Adipose tissue (tissue), 3 donors: ENCODE results near the gene ATF3. TPM values are rescaled to one million over a fixed set of nuclear protein-coding genes. Genes with fewer than 3 reads are reported as not detected.
"Not testable (repeated sequence)": the region's sequence is repeated elsewhere in the genome, so short reads cannot be mapped to it uniquely, and the experiment has no call there.

ENCODE experiments used
- H3K27ac ChIP-seq: one replicate; pipeline ENCODE4 v1.5.1; 2013; ENCODE audit warnings: low read depth, low read length
- WGBS, 3 donors: extraction: QIAGEN DNeasy Blood & Tissue Kit; methylation state at CpG; one replicate each; pipeline ENCODE4 v1.1.7; 2013; 5-methylcytosine and 5-hydroxymethylcytosine counted together
- polyA plus RNA-seq, 3 donors: library from polyadenylated mRNA; stranded (reverse); fragments of 200-250 nt; gene quantifications; one replicate each; pipeline ENCODE4 v1.2.3, GENCODE V29; 2013
- donor health status: healthy with polysubstance abuse.
- donor health status: Bipolar disorder and iron deficiency.
- donor health status: healthy.

Gene ATF3
- polyA plus RNA-seq, 3 donors, result 25.5 to 267 (median 76.5) TPM

- H3K27ac ChIP-seq, result not testable (repeated sequence)
- 77 to 92% (median 86%) methylated on average over 2 of the region's 2 CpGs for WGBS, 3 donors
Observed at GRCh38 chr1:212639524-212639923, 31.0 kb downstream of the ATF3 start.

DNA sequence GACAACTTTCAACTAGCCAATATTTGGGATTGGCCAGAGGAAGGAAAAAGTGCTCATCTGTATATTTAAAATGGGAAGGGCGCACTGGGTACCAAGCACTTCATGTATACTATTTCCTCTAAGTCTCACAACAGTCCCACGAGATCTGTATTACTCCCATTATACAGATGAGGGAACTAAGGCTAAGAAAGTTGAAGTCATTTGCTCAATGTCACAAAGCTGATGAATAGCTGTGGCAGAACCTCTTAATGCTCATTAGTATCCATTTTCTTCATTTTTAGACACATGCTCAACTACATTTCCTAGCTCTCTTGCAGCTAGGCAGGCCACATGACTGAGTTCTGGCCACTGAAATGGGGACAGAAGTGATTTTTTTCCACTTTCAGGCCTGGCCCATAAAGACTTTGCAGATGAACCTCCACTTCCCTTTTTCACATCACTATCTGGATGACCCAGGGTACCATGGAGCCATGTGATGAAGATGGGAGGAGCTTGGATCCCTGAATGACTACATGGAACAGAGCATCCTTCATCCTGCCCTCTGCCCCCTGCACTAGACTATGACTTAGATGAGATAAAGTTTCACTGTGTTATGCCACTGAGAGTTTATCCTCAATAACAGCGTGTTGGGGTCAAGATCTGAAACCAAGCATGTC lies 31.8 kb downstream of the ATF3 start:
- no peak overlapping the region for H3K27ac ChIP-seq
- 93 to 99% (median 97%) methylated on average over 3 of the region's 3 CpGs for WGBS, 3 donors

DNA sequence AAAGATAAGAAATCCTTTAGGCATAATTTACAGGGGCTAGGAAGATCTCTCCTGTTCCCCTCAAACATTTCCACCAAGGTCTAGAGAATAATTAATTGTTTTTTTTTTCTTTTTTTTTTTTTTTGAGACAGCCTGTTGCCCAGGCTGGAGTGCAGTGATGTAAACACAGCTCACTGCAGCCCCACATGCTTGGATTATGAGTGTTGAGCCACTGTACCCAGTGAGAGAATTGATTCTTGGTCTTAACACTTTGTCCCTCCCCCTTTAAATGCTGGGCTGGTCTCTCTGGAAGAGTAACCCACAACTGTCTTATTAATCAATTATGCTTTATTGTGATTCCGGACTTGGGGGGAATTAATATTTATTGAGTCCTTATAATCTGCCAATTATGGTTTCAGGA lies 33.4 kb downstream of the ATF3 start:
- 81 to 95% (median 92%) methylated on average over 1 of the region's 1 CpG for WGBS, 3 donors
- no peak overlapping the region for H3K27ac ChIP-seq

DNA sequence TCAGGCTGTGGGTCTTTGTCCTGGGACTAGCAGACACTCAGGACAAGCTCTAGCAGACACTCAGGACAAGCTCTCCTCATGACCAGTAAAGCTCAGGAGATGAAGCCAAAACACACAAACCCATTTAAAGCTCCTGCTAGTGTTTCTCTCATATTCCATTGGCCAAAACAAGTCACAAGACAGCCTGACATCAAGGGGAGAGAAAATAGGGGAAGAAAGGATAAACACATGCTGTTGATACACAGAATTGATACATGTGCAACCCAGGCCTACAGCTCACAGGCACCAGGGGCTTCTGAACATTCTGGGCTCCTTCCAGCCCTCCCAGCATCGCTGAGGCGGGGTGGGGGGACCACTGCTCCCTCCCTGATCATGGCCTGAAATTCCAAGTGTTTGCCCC lies 35.3 kb downstream of the ATF3 start:
- H3K27ac ChIP-seq, result no peak overlapping the region
- whole genome bisulfite sequencing, 3 donors, result 85 to 92% (median 88%) methylated on average over 2 of the region's 2 CpGs

- H3K27ac ChIP-seq, result no peak overlapping the region
- 78 to 88% (median 84%) methylated on average over 6 of the region's 6 CpGs for WGBS, 3 donors
Observed at GRCh38 chr1:212644866-212645545, 36.4 kb downstream of the ATF3 start.

DNA sequence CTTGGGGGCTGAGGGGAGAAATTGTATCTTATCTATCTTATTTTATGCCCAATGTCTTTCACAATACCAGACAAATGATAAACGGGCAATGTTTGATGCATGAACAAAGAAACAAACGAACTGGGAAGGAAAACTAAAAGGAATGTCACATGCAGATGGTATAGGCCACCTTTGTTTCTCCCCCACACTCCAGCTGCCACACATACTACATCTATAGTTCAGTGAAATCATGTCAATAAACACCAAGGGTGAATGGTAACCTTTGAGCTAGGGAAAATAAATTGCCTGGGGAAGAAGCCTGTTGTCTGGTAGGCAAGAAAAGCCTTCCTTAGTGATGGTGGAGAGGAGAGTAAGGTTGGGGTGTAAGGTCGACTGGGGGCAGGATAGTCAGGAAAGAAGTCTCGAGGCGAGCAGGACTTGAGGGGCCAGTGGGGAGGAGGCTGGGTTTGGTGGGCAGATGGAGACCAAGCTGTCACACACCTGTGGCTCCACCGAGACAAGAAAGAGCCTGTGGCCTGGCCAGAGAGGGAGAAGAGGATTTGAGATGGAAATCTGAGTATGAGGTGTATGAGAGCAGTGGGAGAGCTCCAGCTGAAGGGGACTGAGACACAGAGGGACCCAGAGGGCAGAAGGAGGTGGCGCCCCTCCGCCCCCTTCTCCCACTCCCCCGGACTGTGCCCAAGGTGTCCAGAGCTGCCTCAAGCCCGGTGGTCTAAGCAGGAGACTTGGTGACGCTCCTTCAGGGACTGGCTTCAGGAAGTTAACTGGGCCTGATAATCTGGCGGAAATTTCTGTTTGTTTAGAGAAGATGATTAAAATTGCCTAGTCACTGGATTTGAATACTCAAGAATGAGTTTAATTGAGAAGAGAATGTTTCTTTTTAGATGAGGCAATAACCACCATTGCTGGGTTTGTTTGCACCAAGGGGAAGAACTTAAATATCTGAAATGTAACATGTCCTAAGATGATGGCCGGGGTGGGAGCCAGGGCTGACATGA lies 37.3 kb downstream of the ATF3 start:
- H3K27ac ChIP-seq, result no peak overlapping the region
- 68 to 80% (median 73%) methylated on average over 13 of the region's 13 CpGs for WGBS, 3 donors

- no peak overlapping the region for H3K27ac ChIP-seq
- 87 to 92% (median 91%) methylated on average over 19 of the region's 19 CpGs for WGBS, 3 donors
Observed at GRCh38 chr1:212646588-212646987, 38.0 kb downstream of the ATF3 start.

GRCh38 chr1:212647004-212647403 lies 38.4 kb downstream of the ATF3 start:
- no peak overlapping the region for H3K27ac ChIP-seq
- 91 to 95% (median 94%) methylated on average over 11 of the region's 11 CpGs for WGBS, 3 donors

- WGBS, 3 donors, result 82 to 90% (median 84%) methylated on average over 3 of the region's 3 CpGs
- no peak overlapping the region for H3K27ac ChIP-seq
Observed at GRCh38 chr1:212648431-212648830, 39.9 kb downstream of the ATF3 start.

DNA sequence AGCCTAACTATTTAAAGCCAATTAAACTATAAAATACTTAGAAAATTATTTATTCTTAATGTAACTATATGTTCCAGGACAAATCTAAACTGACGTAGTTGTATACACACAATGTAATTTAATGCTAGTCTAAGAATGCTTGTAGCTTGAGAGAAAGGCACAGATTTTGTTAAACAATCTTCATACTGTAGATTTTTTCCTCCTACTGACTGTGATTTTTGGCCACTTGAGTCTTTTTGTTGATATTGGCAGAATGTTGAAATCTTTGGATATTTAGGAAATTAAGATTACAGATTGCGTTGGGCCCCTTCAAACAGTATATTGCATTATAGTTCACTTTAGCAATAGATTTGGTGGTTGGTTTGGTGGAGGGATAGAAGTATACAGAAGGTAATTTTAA lies 40.5 kb downstream of the ATF3 start:
- no peak overlapping the region for H3K27ac ChIP-seq
- WGBS, 3 donors, result 74 to 84% (median 84%) methylated on average over 2 of the region's 2 CpGs

DNA sequence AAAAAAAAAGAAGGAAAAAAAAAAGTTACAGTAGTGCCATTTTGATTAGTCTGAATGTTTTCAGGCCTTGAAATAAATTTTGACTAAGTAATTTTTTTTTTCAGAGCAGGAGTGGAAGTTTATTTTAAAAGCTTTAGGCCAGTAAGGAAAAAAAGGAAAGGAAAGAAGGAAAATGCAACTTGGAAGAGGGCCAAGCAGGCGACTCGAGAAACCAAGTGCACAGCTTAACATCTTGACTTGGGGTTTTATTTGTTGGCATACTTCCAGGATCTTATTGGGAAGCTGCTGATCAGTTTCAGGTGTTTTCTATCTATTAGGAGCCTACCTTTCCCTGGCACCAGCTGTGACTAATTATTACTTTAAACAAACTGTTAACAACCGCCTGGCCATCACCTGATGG lies 41.7 kb downstream of the ATF3 start:
- 14 to 35% (median 32%) methylated on average over 3 of the region's 3 CpGs for WGBS, 3 donors
- no peak overlapping the region for H3K27ac ChIP-seq

- H3K27ac ChIP-seq, result no peak overlapping the region
- 56 to 85% (median 70%) methylated on average over 4 of the region's 4 CpGs for WGBS, 3 donors
Observed at GRCh38 chr1:212651521-212651920, 43.0 kb downstream of the ATF3 start.

DNA sequence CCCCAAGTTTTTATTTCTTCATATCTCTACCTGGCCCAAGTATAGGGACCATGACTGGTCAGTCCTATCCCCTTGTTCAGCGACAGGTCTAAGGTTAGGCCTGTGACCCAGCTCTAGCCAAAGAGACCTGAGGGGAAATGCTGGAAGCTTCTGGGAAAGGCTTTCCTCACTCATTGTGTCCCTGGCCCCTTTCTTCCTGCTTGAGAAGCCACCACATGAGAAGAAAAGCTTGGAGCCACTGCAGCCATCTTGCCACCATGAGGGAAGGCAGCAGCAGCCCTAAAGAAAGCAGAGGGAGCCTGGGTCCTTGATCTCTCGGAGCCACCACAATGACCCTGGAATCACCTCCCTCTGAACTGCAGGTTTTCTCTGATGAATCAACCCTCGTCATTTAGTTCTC lies 43.4 kb downstream of the ATF3 start:
- no peak overlapping the region for H3K27ac ChIP-seq
- WGBS, 3 donors, result 95 to 99% (median 98%) methylated on average over 3 of the region's 3 CpGs

GRCh38 chr1:212652609-212653008 lies 44.0 kb downstream of the ATF3 start:
- 85 to 100% (median 100%) methylated on average over 1 of the region's 1 CpG for WGBS, 3 donors
- H3K27ac ChIP-seq, result no peak overlapping the region

DNA sequence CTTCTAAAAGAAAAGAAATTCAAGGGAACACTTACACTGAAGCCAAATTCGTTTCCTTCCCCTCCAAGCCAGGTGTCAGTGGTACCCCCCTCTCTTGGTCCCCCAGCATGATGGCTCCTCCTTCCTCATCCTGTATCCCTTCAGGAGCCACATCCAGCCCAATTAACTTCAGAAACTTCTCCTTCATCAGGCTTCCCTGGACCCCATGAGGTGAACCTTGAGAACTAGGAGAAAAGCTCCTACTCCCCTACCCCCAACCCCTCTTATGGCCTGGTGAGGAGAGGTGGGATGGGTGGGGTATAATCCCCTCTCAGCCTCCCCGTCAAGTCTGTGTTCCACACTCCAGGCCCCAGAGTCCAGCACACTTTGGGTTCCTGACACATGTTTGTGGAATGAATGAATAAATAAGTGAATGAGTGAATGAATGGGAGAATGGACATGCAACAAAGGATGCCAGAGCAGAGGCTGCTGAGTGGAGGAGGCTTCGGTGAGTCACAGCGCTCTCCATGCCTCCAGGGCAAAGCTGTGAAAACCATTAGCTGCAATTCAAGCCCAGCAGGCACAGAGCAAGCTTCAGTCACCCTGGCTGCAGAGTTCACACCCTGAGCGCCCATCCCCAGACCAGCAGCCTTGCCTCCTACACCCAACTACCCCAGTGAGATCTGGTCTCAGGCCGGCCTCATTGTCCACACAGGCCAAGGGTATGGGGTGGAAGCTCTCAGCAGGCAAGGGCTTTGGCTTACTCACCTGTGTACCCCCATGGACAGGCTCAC lies 47.3 kb downstream of the ATF3 start:
- H3K27ac ChIP-seq, result no peak overlapping the region
- 75 to 94% (median 79%) methylated on average over 5 to 6 of the region's 6 CpGs for WGBS, 3 donors

DNA sequence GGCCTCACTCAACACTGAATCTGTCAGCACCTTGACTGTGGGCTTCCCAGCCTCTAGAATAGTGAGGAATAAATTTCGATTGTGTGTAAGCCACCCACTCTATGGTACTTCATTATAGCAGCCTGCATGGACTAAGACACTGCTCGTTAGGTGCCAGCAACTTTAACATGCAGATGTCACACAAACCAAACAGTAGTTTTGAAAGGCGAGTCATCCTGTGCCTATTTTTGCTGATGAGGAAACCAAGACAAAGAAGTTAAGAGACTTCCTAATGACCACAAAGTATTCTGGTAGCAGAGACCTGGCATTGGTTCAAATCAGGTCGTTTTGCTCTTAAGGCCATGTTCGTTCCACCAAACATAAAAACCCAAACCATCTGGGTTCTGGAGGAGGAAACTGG lies 48.2 kb downstream of the ATF3 start:
- WGBS, 3 donors, result 68 to 81% (median 76%) methylated on average over 5 of the region's 5 CpGs

DNA sequence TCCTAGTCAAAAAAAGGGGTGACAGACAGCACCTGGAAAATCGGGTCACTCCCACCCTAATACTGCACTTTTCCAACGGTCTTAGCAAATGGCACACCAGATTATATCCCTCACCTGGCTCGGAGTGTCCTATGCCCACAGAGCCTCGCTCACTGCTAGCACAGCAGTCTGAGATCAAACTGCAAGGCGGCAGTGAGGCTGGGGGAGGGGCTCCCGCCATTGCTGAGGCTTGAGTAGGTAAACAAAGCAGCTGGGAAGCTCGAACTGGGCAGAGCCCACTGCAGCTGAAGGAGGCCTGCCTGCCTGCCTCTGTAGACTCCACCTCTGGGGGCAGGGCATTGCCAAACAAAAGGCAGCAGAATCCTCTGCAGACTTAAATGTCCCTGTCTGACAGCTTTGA lies 49.7 kb downstream of the ATF3 start:
- WGBS, 3 donors, result 49 to 80% (median 75%) methylated on average over 7 of the region's 7 CpGs
- H3K27ac ChIP-seq, result not testable (repeated sequence)

More for the DNA sequence above, 48.2 kb downstream of the ATF3 start:
- H3K27ac ChIP-seq, result no peak overlapping the region
